ENCODE data around the gene HLA-DRB1.
A peak's percentile ranks its signal among the peaks of the same experiment; 100 is the strongest.
"Not testable (repeated sequence)": the region's sequence is repeated elsewhere in the genome, so short reads cannot be mapped to it uniquely, and the experiment has no call there.

HLA-DRB1 gene

GRCh38 chr6:32603222-32603621, 13.6 kb upstream of the HLA-DRB1 start:
- Histone ChIP-seq H3K4me1 (ENCODE audit: insufficient read depth, low read length, severe bottlenecking) (peaks cover 9% of the 10 kb centered on the region), H3K4me2 (ENCODE audit: low read length) (no peak overlapping the region), H3K36me3 (ENCODE audit: insufficient read depth, low read length) (no peaks in the 10 kb centered on the region), H4K20me1 (ENCODE audit: insufficient read depth, low read length) (no peaks in the 10 kb centered on the region), H3K27ac (ENCODE audit: low read depth, low read length, poor library complexity, severe bottlenecking) (peak overlapping the region; percentile 79), H3K79me2 (ENCODE audit: insufficient read depth, low read length) (no peaks in the 10 kb centered on the region), H2AFZ (ENCODE audit: low read length) (no peak overlapping the region), H3K9me3 (ENCODE audit: low read length) (no peaks in the 10 kb centered on the region), H3F3A (ENCODE audit: insufficient read depth, low read length) (no peaks in the 10 kb centered on the region), H3K4me3 (ENCODE audit: low read depth, low read length, poor library complexity, severe bottlenecking) (no peak overlapping the region), H3K9ac (ENCODE audit: low read length) (no peak overlapping the region), H3K27me3 (ENCODE audit: insufficient read depth, low read length) (no peaks in the 10 kb centered on the region), H3K9me2 (ENCODE audit: low read depth, low read length) (no peaks in the 10 kb centered on the region)
- TF ChIP-seq EZH2 (IDR thresholded peaks at IDR 0.05; ENCODE audit: borderline replicate concordance, low read length) (no peak), CTCF (IDR thresholded peaks at IDR 0.05; ENCODE audit: low read length) (no peak)

GRCh38 chr6:32602383-32602782, 12.7 kb upstream of the HLA-DRB1 start:
- no peaks in the 10 kb centered on the region for H3K79me2 ChIP-seq (ENCODE audit: insufficient read depth, low read length)
- H3F3A ChIP-seq (ENCODE audit: insufficient read depth, low read length) = no peaks in the 10 kb centered on the region
- no peaks in the 10 kb centered on the region for H3K9me2 ChIP-seq (ENCODE audit: low read depth, low read length)
- no peaks in the 10 kb centered on the region for H3K27me3 ChIP-seq (ENCODE audit: insufficient read depth, low read length)
- H3K4me3 ChIP-seq (ENCODE audit: low read depth, low read length, poor library complexity, severe bottlenecking) = no peak overlapping the region
- no peaks in the 10 kb centered on the region for H3K36me3 ChIP-seq (ENCODE audit: insufficient read depth, low read length)
- TF ChIP-seq EZH2 (IDR thresholded peaks at IDR 0.05; ENCODE audit: borderline replicate concordance, low read length) = no peak
- no peak for TF ChIP-seq CTCF (IDR thresholded peaks at IDR 0.05; ENCODE audit: low read length)
- H2AFZ ChIP-seq (ENCODE audit: low read length) = no peak overlapping the region
- no peaks in the 10 kb centered on the region for H3K9me3 ChIP-seq (ENCODE audit: low read length)
- H3K27ac ChIP-seq (ENCODE audit: low read depth, low read length, poor library complexity, severe bottlenecking) = no peak overlapping the region
- peaks cover 9% of the 10 kb centered on the region for H3K4me1 ChIP-seq (ENCODE audit: insufficient read depth, low read length, severe bottlenecking)
- no peak overlapping the region for H3K9ac ChIP-seq (ENCODE audit: low read length)
- H3K4me2 ChIP-seq (ENCODE audit: low read length) = no peak overlapping the region
- H4K20me1 ChIP-seq (ENCODE audit: insufficient read depth, low read length) = no peaks in the 10 kb centered on the region

GRCh38 chr6:32597024-32597423, 7.4 kb upstream of the HLA-DRB1 start:
- no peak overlapping the region for H2AFZ ChIP-seq (ENCODE audit: low read length)
- no peaks in the 10 kb centered on the region for H3K79me2 ChIP-seq (ENCODE audit: insufficient read depth, low read length)
- TF ChIP-seq EZH2 (IDR thresholded peaks at IDR 0.05; ENCODE audit: borderline replicate concordance, low read length) = no peak
- TF ChIP-seq CTCF (IDR thresholded peaks at IDR 0.05; ENCODE audit: low read length) = no peak
- no peak overlapping the region for H3K4me3 ChIP-seq (ENCODE audit: low read depth, low read length, poor library complexity, severe bottlenecking)
- H4K20me1 ChIP-seq (ENCODE audit: insufficient read depth, low read length) = no peaks in the 10 kb centered on the region
- no peak overlapping the region for H3K4me2 ChIP-seq (ENCODE audit: low read length)
- no peaks in the 10 kb centered on the region for H3K27me3 ChIP-seq (ENCODE audit: insufficient read depth, low read length)
- no peak overlapping the region for H3K9ac ChIP-seq (ENCODE audit: low read length)
- H3K9me2 ChIP-seq (ENCODE audit: low read depth, low read length) = no peaks in the 10 kb centered on the region
- no peaks in the 10 kb centered on the region for H3K4me1 ChIP-seq (ENCODE audit: insufficient read depth, low read length, severe bottlenecking)
- H3K9me3 ChIP-seq (ENCODE audit: low read length) = no peaks in the 10 kb centered on the region
- H3K36me3 ChIP-seq (ENCODE audit: insufficient read depth, low read length) = no peaks in the 10 kb centered on the region
- H3K27ac ChIP-seq (ENCODE audit: low read depth, low read length, poor library complexity, severe bottlenecking) = no peak overlapping the region
- H3F3A ChIP-seq (ENCODE audit: insufficient read depth, low read length) = no peaks in the 10 kb centered on the region

GRCh38 chr6:32590713-32591112, 1.1 kb upstream of the HLA-DRB1 start:
- H3K4me2 ChIP-seq (ENCODE audit: low read length); H3K27ac ChIP-seq (ENCODE audit: low read depth, low read length, poor library complexity, severe bottlenecking); H3K4me1 ChIP-seq (ENCODE audit: insufficient read depth, low read length, severe bottlenecking); H3K9me2 ChIP-seq (ENCODE audit: low read depth, low read length); H3K4me3 ChIP-seq (ENCODE audit: low read depth, low read length, poor library complexity, severe bottlenecking); H2AFZ ChIP-seq (ENCODE audit: low read length); H3K36me3 ChIP-seq (ENCODE audit: insufficient read depth, low read length); H3F3A ChIP-seq (ENCODE audit: insufficient read depth, low read length); H3K9ac ChIP-seq (ENCODE audit: low read length); H3K27me3 ChIP-seq (ENCODE audit: insufficient read depth, low read length); H3K9me3 ChIP-seq (ENCODE audit: low read length); H4K20me1 ChIP-seq (ENCODE audit: insufficient read depth, low read length); H3K79me2 ChIP-seq (ENCODE audit: insufficient read depth, low read length): not testable (repeated sequence)

Data from OCI-LY1 (cell line).